ENCODE measurements around the gene EPHX1.
"Not testable (repeated sequence)": the region's sequence is repeated elsewhere in the genome, so short reads cannot be mapped to it uniquely, and the experiment has no call there.

Gene EPHX1

GRCh38 chr1:225817611-225818061 lies 7.7 kb downstream of the EPHX1 start:
- DNase-seq: no peak

- no peak for DNase-seq
Observed at GRCh38 chr1:225818229-225818628, 8.3 kb downstream of the EPHX1 start.

DNA sequence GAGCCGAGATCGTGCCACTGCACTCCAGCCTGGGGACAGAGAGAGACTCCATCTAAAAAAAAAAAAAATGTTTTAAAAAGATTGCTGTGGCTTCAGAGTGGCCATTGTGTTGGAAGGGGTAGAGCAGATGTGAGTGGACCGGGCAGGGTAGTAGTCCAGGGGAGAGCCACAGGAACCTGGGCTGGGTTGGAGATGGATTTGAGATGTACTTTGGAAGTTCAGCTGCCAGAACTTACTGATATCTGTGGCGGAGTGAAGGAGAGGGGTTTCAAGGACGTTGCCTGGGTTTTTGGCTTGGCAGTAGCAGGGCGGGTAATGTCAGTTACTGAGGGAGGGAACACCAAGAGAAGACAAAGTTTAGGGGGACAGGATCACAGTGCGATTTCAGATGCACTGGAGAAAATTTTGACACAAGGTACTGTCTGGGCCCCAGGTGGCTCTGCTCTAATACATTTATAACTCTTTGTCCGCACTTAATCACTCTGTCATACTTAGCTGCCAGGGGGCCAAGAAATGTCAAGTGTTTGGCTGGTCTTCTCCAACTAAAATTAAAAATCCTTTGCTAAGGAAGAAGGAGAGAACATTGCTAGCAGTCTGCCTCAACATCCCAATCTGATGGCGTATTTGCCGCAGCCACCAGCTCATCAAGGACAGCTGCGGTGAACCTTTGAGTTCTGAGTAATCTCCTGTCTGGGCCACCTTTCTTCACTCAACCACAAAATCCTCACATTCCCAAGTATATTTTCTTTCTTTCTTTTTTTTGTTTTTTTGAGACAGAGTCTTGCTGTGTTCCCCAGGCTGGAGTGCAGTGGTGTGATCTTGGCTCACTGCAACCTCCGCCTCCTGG lies 9.6 kb downstream of the EPHX1 start:
- DNase-seq: no peak

GRCh38 chr1:225820522-225821120 lies 10.7 kb downstream of the EPHX1 start:
- no peak for DNase-seq

- DNase-seq: no peak
Observed at GRCh38 chr1:225822655-225823403, 12.9 kb downstream of the EPHX1 start.

- DNase-seq: no peak
Observed at GRCh38 chr1:225823811-225824261, 13.9 kb downstream of the EPHX1 start.

DNA sequence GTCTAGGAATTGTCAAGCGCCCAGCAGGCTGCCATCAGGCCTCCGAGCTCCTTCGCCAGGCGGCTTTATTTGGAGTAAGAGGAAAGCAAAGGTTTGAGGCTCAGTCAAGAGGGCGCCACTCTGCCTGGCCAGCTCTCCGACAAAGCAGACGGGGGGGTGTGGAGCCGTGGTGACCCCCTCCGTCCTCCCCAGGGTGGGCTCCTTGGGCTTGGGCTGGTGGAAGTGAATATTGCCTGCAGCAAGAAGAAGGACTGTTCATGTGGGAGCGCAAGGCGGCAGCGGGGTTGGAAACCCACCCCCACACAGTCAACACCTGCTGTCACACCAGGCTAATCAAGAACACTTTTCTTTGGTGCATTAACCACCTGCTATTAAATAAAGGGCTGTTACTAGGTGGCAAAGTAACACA lies 14.6 kb downstream of the EPHX1 start:
- peak; percentile 81 for DNase-seq

- peak; percentile 56 for DNase-seq
Observed at GRCh38 chr1:225825078-225825477, 15.2 kb downstream of the EPHX1 start.

DNA sequence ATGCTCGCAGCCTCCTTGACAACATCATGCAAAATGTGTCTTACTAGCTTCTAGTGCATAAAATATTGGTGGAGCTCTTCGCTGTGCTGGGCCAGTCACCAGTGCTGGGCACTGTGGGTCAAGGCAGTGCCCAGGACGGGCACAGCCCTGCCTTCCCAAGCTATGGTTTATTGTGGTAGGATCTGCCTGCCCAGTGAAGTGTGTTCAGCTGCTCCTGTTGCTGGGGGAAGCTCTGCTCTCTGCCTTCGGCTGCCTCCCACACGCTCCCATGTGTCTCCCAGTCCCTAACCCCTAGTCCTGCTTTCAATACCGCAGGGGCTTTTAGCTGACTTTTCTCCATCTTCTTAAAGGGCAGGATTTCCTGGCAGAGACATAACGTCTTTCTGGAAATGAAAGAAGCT lies 15.7 kb downstream of the EPHX1 start:
- DNase-seq: no peak

DNA sequence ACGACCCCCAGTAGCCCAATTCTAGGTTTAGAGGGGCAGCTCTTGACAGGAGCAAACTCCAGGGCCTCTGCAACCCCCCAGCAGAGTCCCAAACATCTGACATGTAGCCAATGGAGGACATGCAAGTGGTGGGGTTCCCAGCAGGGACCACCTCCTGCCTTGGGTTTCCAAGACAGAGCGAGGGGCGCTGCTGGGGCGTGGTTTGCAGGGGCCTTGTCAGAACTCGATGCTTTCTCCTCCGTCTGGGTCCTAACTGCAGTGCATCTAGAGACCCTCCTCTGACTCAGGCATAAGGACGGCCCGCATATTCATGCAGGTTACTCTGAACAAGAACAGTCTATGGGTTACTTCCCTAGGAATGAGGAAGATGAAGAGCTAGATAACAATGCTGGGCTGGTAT lies 17.2 kb downstream of the EPHX1 start:
- DNase-seq: no peak

GRCh38 chr1:225828706-225829345 lies 18.9 kb downstream of the EPHX1 start:
- DNase-seq: no peak

GRCh38 chr1:225830841-225831240 lies 20.9 kb downstream of the EPHX1 start:
- DNase-seq: no peak

DNA sequence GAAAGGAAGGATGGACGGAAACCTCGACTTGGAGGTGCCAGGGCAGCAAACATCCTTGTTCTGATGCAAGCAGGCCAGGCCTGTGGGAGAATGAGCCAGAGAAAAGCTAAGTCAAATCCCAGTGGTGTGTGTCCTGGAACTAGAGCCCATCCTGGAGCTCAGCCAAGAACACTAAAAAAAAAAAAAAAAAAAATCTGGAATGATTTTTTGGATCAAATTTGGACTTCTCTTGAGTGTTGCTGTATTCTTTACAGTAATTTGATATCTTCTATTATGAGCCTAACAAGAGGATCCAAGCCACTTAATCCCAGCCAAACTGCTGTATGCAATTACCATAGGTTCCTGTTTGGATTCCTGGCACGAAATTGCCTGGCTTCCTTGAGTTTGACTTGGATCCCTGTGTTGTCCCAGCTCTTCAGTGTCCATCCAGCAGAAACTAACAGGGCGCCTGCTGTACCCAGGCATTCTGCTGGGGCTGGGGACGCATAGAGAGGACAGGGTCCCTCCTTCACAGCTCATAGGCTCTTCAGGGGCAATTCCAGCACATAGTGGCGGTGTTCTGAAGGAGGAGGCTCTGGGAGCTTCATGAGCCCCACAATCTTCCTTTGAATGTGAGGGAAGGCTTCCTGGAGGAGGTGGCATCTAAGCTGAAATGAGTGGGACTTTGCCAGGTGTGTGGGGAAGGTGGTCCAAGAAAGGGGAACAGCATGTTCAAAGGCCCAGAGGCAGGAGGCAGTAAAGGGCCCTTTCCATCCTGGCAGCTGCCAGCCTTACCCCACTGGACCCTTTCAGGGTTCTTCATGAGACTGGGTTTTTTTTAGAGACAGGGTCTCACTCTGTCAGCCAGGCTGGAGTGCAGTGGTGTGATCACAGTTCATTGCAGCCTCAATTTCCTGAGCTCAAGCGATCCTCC lies 24.7 kb downstream of the EPHX1 start:
- no peak for DNase-seq

GRCh38 chr1:225835856-225836255 lies 25.9 kb downstream of the EPHX1 start:
- no peak for DNase-seq

- DNase-seq: not testable (repeated sequence)
Observed at GRCh38 chr1:225836296-225836695, 26.4 kb downstream of the EPHX1 start.

GRCh38 chr1:225838793-225839192 lies 28.9 kb downstream of the EPHX1 start:
- no peak for DNase-seq

GRCh38 chr1:225840223-225840610 lies 30.3 kb downstream of the EPHX1 start:
- no peak for DNase-seq

DNA sequence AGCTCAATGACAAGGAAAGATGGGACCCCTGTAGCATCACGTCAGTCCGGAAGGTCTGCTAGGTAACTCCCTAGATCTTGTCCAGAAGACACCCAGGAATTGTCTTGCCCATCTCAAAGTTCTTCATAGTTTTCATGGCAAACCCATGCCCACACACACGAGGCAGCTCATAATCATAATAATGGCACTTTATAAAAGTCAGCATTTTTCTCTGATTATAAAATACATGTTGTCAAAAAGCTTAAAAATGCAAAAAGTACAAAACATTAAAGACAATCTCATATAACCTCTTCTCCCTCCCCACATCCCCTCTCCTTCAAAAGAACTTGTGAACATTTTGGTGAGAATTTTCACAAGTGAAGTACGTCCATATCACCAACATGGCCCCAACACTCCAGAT lies 30.8 kb downstream of the EPHX1 start:
- DNase-seq: no peak

GRCh38 chr1:225842074-225842473 lies 32.1 kb downstream of the EPHX1 start:
- no peak for DNase-seq

- no peak for DNase-seq
Observed at GRCh38 chr1:225842788-225843425, 33.0 kb downstream of the EPHX1 start.

- DNase-seq: no peak
Observed at GRCh38 chr1:225843426-225843795, 33.5 kb downstream of the EPHX1 start.
